ENCODE results near the gene HSPA1L. TPM values are rescaled to one million over a fixed set of nuclear protein-coding genes. Genes with fewer than 3 reads are reported as not detected.
"Not testable (repeated sequence)": the region's sequence is repeated elsewhere in the genome, so short reads cannot be mapped to it uniquely, and the experiment has no call there.

HSPA1L gene
- total RNA-seq, 2 donors from 2014 or later, result 1.1 to 1.2 TPM

GRCh38 chr6:31838968-31839367 is 23.9 kb upstream of the HSPA1L start:
- Histone ChIP-seq H3K4me3 (no peak overlapping the region), H3K27ac (no peak overlapping the region), H3K9me3 (no peaks in the 10 kb centered on the region), H3K27me3 (replicated peaks; ENCODE audit: insufficient read depth) (no peaks in the 10 kb centered on the region), H3K36me3 (peaks cover 40% of the 10 kb centered on the region), H3K4me1 (ENCODE audit: control insufficient read depth in 1 of 2, low read depth in 2 of 2) (peaks cover 33 to 35% of the 10 kb centered on the region in 2 donors)
- no peak for DNase-seq (ENCODE audit: low spot score)
- no peak for ATAC-seq (ENCODE audit: insufficient number of reproducible peaks, low FRiP score, low read depth)
- TF ChIP-seq CTCF (IDR thresholded peaks at IDR 0.05), result no peak

- H3K4me1 ChIP-seq (ENCODE audit: control insufficient read depth in 1 of 2, low read depth in 2 of 2), result peaks cover 35 to 40% of the 10 kb centered on the region in 2 donors
- peak overlapping the region; percentile 98 for H3K4me3 ChIP-seq
- H3K9me3 ChIP-seq; DNase-seq (ENCODE audit: low spot score); H3K27me3 ChIP-seq (replicated peaks; ENCODE audit: insufficient read depth); H3K27ac ChIP-seq; ATAC-seq (ENCODE audit: insufficient number of reproducible peaks, low FRiP score, low read depth): not testable (repeated sequence)
- peaks cover 40% of the 10 kb centered on the region for H3K36me3 ChIP-seq
These were observed 23.1 kb upstream of the HSPA1L start for GRCh38 chr6:31838114-31838553.

GRCh38 chr6:31837369-31838113 is 22.5 kb upstream of the HSPA1L start:
- Histone ChIP-seq H3K27me3 (replicated peaks; ENCODE audit: insufficient read depth) (no peaks in the 10 kb centered on the region), H3K36me3 (peaks cover 40% of the 10 kb centered on the region), H3K4me1 (ENCODE audit: control insufficient read depth in 1 of 2, low read depth in 2 of 2) (peaks cover 35 to 40% of the 10 kb centered on the region in 2 donors), H3K9me3 (no peaks in the 10 kb centered on the region), H3K27ac (peak overlapping the region; percentile 27 to 92), H3K4me3 (peak overlapping the region; percentile 98)
- TF ChIP-seq CTCF (IDR thresholded peaks at IDR 0.05), result no peak
- no peak for ATAC-seq (ENCODE audit: insufficient number of reproducible peaks, low FRiP score, low read depth)
- DNase-seq (ENCODE audit: low spot score), result no peak

- Histone ChIP-seq H3K4me1 (ENCODE audit: control insufficient read depth in 1 of 2, low read depth in 2 of 2) (peaks cover 35 to 46% of the 10 kb centered on the region in 2 donors), H3K4me3 (peak overlapping the region; percentile 98), H3K9me3 (no peaks in the 10 kb centered on the region), H3K27me3 (replicated peaks; ENCODE audit: insufficient read depth) (no peaks in the 10 kb centered on the region), H3K27ac (peak overlapping the region; percentile 27 to 92), H3K36me3 (peaks cover 40% of the 10 kb centered on the region)
- no peak for ATAC-seq (ENCODE audit: insufficient number of reproducible peaks, low FRiP score, low read depth)
- no peak for DNase-seq (ENCODE audit: low spot score)
- no peak for TF ChIP-seq CTCF (IDR thresholded peaks at IDR 0.05)
These were observed 21.6 kb upstream of the HSPA1L start for GRCh38 chr6:31836474-31837368.

GRCh38 chr6:31836047-31836473 is 21.0 kb upstream of the HSPA1L start:
- H3K4me3 ChIP-seq, result peak overlapping the region; percentile 98
- H3K27me3 ChIP-seq (replicated peaks; ENCODE audit: insufficient read depth), result no peaks in the 10 kb centered on the region
- H3K4me1 ChIP-seq (ENCODE audit: control insufficient read depth in 1 of 2, low read depth in 2 of 2), result peaks cover 41 to 52% of the 10 kb centered on the region in 2 donors
- H3K36me3 ChIP-seq, result peaks cover 40% of the 10 kb centered on the region
- H3K9me3 ChIP-seq, result no peaks in the 10 kb centered on the region
- peak overlapping the region; percentile 27 to 92 for H3K27ac ChIP-seq
- DNase-seq (ENCODE audit: low spot score), result no peak
- TF ChIP-seq CTCF (IDR thresholded peaks at IDR 0.05), result no peak
- ATAC-seq (ENCODE audit: insufficient number of reproducible peaks, low FRiP score, low read depth), result no peak

All from thoracic aorta (tissue), 2 donors.